Natural killer cell (primary cell): ENCODE results near the gene OPA3. TPM values are rescaled to one million over a fixed set of nuclear protein-coding genes. Genes with fewer than 3 reads are reported as not detected.

Source experiments
- ATAC-seq, 3 donors: fragments of 150-1000 bp in 2 of 3; fragments of 200-7000 bp in 1 of 3; cut with Tn5 transposase; 1 replicate in 1 of 3; 2 replicates in 2 of 3; pipeline ENCODE4 v1.10.0; 2021; ENCODE audit warnings: mild to moderate bottlenecking in 2 of 3, moderate library complexity in 2 of 3
- DNase-seq, 2 donors: peaks; one replicate each; pipeline versions ENCODE4 v3.0.0 to v3.0.0-alpha.2; 2013 to 2021; ENCODE audit warnings: mixed read lengths in 1 of 2
- H3K27ac ChIP-seq: one replicate; pipeline ENCODE4 v1.5.1; 2013; ENCODE audit warnings: mild to moderate bottlenecking, low read length
- H3K27me3 ChIP-seq: one replicate; pipeline ENCODE4 v1.6.1; 2013; ENCODE audit warnings: low read length; ENCODE audit not compliant: control insufficient read depth, insufficient read depth
- H3K36me3 ChIP-seq: one replicate; pipeline ENCODE4 v1.6.1; 2013; ENCODE audit warnings: low read length; ENCODE audit not compliant: control insufficient read depth, insufficient read depth
- H3K4me1 ChIP-seq: one replicate; pipeline ENCODE4 v1.6.1; 2013; ENCODE audit warnings: low read length; ENCODE audit not compliant: control insufficient read depth, insufficient read depth
- H3K4me3 ChIP-seq: one replicate; pipeline ENCODE4 v1.5.1; 2013; ENCODE audit warnings: low read length
- H3K9me3 ChIP-seq: one replicate; pipeline ENCODE4 v1.6.1; 2013; ENCODE audit warnings: low read length; ENCODE audit not compliant: control insufficient read depth, insufficient read depth
- H3K27ac Mint-ChIP-seq, 2 donors: one replicate each; pipeline ENCODE4 v1.8.0; 2022; ENCODE audit warnings: mild to moderate bottlenecking in 2 of 2, mixed read lengths in 2 of 2, moderate library complexity in 1 of 2
- H3K27me3 Mint-ChIP-seq, 2 donors: one replicate each; pipeline ENCODE4 v1.8.0; 2022; ENCODE audit warnings: low read depth in 2 of 2, mixed read lengths in 2 of 2
- H3K36me3 Mint-ChIP-seq: one replicate; pipeline ENCODE4 v1.8.0; 2022; ENCODE audit warnings: mixed read lengths
- H3K4me1 Mint-ChIP-seq, 2 donors: one replicate each; pipeline ENCODE4 v1.8.0; 2022; ENCODE audit warnings: mixed read lengths in 2 of 2
- H3K4me3 Mint-ChIP-seq: one replicate; pipeline ENCODE4 v1.8.0; 2022; ENCODE audit warnings: mild to moderate bottlenecking, moderate library complexity, mixed read lengths
- H3K9me3 Mint-ChIP-seq, 2 donors: one replicate each; pipeline ENCODE4 v1.8.0; 2022; ENCODE audit warnings: mixed read lengths in 2 of 2
- CTCF ChIP-seq: fragments of 200-600 bp; IDR thresholded peaks from one replicate; pipeline ENCODE4 v1.8.0; 2022; ENCODE audit warnings: antibody characterized with exemption
- WGBS: methylation state at CpG from one replicate; pipeline ENCODE4 v1.1.7; 2013; ENCODE audit warnings: missing lambda C conversion rate; ENCODE audit not compliant: insufficient coverage; 5-methylcytosine and 5-hydroxymethylcytosine counted together
- intact Hi-C: fragments of 100-400 bp; cut with micrococcal nuclease; formaldehyde crosslinking; loops from one replicate; pipeline ENCODE4 v1.14.2; 2022
- total RNA-seq, 4 donors: library from RNA; stranded (reverse); fragments of 120-200 nt in 1 of 4; gene quantifications; one replicate each; pipeline versions ENCODE4 v1.2.3 to v1.2.4, GENCODE V29; 2013 to 2022

OPA3 gene
- 10 to 100 TPM in 1 of 3 donors, 1 to 10 TPM in 2; 8.2 to 10.4 (median 9.0) TPM for total RNA-seq
- 4.2 TPM for total RNA-seq (2013)

GRCh38 chr19:45584332-45585157 is at the start of gene OPA3:
Gene OPA3, minus strand, starts transcription at chr19:45584802. Its CDS starts 38 bp downstream, at chr19:45584764.
- Histone ChIP-seq H3K9me3 (no peaks in the 10 kb centered on the region), H3K4me3 (peak within 1 kb of the TSS; percentile 77), H3K4me1 (peaks cover 16% of the 10 kb centered on the region), H3K27ac (peak within 1 kb of the TSS; percentile 96), H3K27me3 (no peaks in the 10 kb centered on the region), H3K36me3 (no peaks in the 10 kb centered on the region)
- Mint-ChIP-seq H3K4me3 (peak within 1 kb of the TSS; percentile 89), H3K27ac (peak within 1 kb of the TSS; percentile 95 to 96), H3K4me1 (peaks cover 14 to 33% of the 10 kb centered on the region in 2 donors), H3K36me3 (no peaks in the 10 kb centered on the region), H3K9me3 (no peaks in the 10 kb centered on the region), H3K27me3 (peaks cover 4 to 6% of the 10 kb centered on the region in 2 donors)
- ATAC-seq (peak; percentile 84 to 95 (median 84)), DNase-seq (peak; percentile 98 to 100)
- TF ChIP-seq CTCF, result no peak
- 0% methylated on average over 58 of the region's 63 CpGs for WGBS
- intact Hi-C loops, result loop anchor here (1.0 kb wide), 3 partner anchors 58 to 108 kb away; partner anchors contain the start of genes QPCTL and VASP

- no peaks in the 10 kb centered on the region for H3K27me3 ChIP-seq
- Mint-ChIP-seq H3K27ac (no peak overlapping the region), H3K4me3 (no peak overlapping the region), H3K4me1 (no peaks in the 10 kb centered on the region), H3K36me3 (no peaks in the 10 kb centered on the region), H3K9me3 (no peaks in the 10 kb centered on the region), H3K27me3 (no peaks in the 10 kb centered on the region)
- WGBS, result 83% methylated on average over 27 of the region's 27 CpGs
- intact Hi-C loops, result no loop called here
- H3K36me3 ChIP-seq, result peaks cover 17% of the 10 kb centered on the region
- no peaks in the 10 kb centered on the region for H3K9me3 ChIP-seq
- ATAC-seq (peak in 1 of 3 donors; percentile 24), DNase-seq (peak in 1 of 2 donors; percentile 56)
- no peaks in the 10 kb centered on the region for H3K4me1 ChIP-seq
- no peak overlapping the region for H3K27ac ChIP-seq
- H3K4me3 ChIP-seq, result no peak overlapping the region
- no peak for TF ChIP-seq CTCF
These were observed 48.0 kb upstream of the OPA3 start for GRCh38 chr19:45632468-45633196.

GRCh38 chr19:45630463-45630862 is 45.9 kb upstream of the OPA3 start:
- H3K27me3 Mint-ChIP-seq, result no peaks in the 10 kb centered on the region
- ATAC-seq, result no peak
- no peak for DNase-seq

More at GRCh38 chr19:45630463-45630862, 45.9 kb upstream of the OPA3 start:
- 93% methylated on average over 2 of the region's 2 CpGs for WGBS
- Mint-ChIP-seq H3K36me3 (no peaks in the 10 kb centered on the region), H3K4me3 (no peak overlapping the region), H3K27ac (no peak overlapping the region), H3K9me3 (no peaks in the 10 kb centered on the region), H3K4me1 (no peaks in the 10 kb centered on the region)
- H3K27me3 ChIP-seq, result no peaks in the 10 kb centered on the region
- H3K4me3 ChIP-seq, result no peak overlapping the region
- H3K36me3 ChIP-seq, result peaks cover 29% of the 10 kb centered on the region
- H3K4me1 ChIP-seq, result no peaks in the 10 kb centered on the region
- intact Hi-C loops, result no loop called here
- H3K27ac ChIP-seq, result no peak overlapping the region
- TF ChIP-seq CTCF, result no peak
- no peaks in the 10 kb centered on the region for H3K9me3 ChIP-seq
